Measurements from ENCODE around the gene SLU7. TPM values are rescaled to one million over a fixed set of nuclear protein-coding genes. Genes with fewer than 3 reads are reported as not detected.
A peak's percentile ranks its signal among the peaks of the same experiment; 100 is the strongest.

The SLU7 gene
- total and polyA plus RNA-seq, 9 of the 15 experiments (the other 6 are each of a cell fraction or from before 2014, with no cell fraction given): 42.1 to 65.7 (median 54.8) TPM

DNA sequence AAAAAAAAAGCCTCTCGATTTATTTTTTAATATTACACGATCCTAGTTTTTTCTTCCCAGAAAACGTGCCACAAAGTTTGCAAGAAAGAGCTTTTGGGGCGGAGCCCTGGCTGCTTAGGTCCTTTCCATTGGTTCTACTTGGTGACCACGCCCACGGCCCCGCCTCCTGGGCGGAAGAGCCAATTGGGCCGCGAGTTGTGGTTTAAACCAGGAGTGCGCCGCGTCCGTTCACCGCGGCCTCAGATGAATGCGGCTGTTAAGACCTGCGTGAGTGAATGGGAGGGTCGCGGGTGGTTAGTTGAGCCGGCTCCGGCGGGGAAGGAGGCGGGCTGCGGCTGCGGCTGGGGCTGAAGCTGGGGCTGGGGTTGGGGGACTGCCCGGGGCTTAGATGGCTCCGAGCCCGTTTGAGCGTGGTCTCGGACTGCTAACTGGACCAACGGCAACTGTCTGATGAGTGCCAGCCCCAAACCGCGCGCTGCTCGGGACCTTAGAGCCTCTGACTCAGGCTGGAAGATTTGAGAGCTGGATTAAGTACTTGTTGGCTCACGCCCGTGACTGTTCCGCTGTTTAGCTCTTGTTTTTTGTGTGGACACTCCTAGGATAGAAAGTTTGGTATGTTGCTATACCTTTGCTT lies 2.9 kb upstream of the SLU7 start, which contains the start of gene PTTG1:
TSS of gene PTTG1 (plus strand) at position 231 of the 634 bp plus-strand sequence. CDS start 458 bp downstream, outside the sequence.
- Histone ChIP-seq H3K9me1 (ENCODE audit: control insufficient read depth, insufficient read depth, low read length) (no peaks in the 10 kb centered on the region), H3K4me1 (replicated peaks in 1 of 2; ENCODE audit: control insufficient read depth in 2 of 2, insufficient read depth in 2 of 2, low read length in 2 of 2) (peaks cover 4 to 20% of the 10 kb centered on the region in 2 experiments; a peak in 4 of 5 replicates), H3K4me3 (peak within 1 kb of the TSS; percentile 60), H3K4me2 (ENCODE audit: insufficient read depth, low read length) (peak within 1 kb of the TSS; percentile 91), H2AFZ (ENCODE audit: low read depth, low read length) (peak within 1 kb of the TSS; percentile 80), H3K79me2 (ENCODE audit: control insufficient read depth, insufficient read depth, low read length) (peaks cover 64% of the 10 kb centered on the region), H4K20me1 (replicated peaks; ENCODE audit: control insufficient read depth, insufficient read depth, low read length) (no peaks in the 10 kb centered on the region), H3K9ac (ENCODE audit: insufficient read depth in 1 of 2, low read depth in 2 of 2, low read length in 2 of 2) (peak within 1 kb of the TSS; percentile 89 to 92), H3K36me3 (ENCODE audit: control insufficient read depth, insufficient read depth, low read length) (peaks cover 44% of the 10 kb centered on the region), H3K9me3 (replicated peaks; ENCODE audit: control insufficient read depth, insufficient read depth, low read depth, low read length) (no peaks in the 10 kb centered on the region), H3K27ac (ENCODE audit: extremely low read depth, low read depth, low read length) (peak within 1 kb of the TSS; percentile 90), H3K27me3 (ENCODE audit: control insufficient read depth in 2 of 2, insufficient read depth in 2 of 2, low read length in 2 of 2) (no peaks in the 10 kb centered on the region)
- ChIA-PET CTCF (ENCODE audit: low intra/inter-chr PET ratio) (interaction anchor here (0.5 kb wide), 1 partner anchor 16 kb away, joined by 4 read pairs; no protein-coding TSS in a partner anchor), POLR2A (interaction anchor here (0.6 to 2.3 kb wide), 12 partner anchors 14 to 974 kb away, joined by 3 to 12 read pairs (median 4); partner anchors contain the start of gene PWWP2A)
- intact Hi-C loops (cut with micrococcal nuclease): no loop called here
- ATAC-seq: peak; percentile 88
- FAIRE-seq: peak; percentile 92
- BruUV-seq (replicated peaks): TSS peak; percentile 48
- WGBS (ENCODE audit: insufficient coverage, low coverage, missing lambda C conversion rate): 0% methylated on average over 31 of the region's 39 CpGs
- in situ Hi-C loops (cut with MboI): no loop called here
- DNase-seq (ENCODE audit: extremely low read depth in 1 of 4, low spot score in 3 of 4): peak; percentile 89 to 99 (median 92)
- TF ChIP-seq, protein P1, sequence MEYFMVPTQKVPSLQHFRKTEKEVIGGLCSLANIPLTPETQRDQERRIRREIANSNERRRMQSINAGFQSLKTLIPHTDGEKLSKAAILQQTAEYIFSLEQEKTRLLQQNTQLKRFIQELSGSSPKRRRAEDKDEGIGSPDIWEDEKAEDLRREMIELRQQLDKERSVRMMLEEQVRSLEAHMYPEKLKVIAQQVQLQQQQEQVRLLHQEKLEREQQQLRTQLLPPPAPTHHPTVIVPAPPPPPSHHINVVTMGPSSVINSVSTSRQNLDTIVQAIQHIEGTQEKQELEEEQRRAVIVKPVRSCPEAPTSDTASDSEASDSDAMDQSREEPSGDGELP (CRISPR knock-in tag; IDR thresholded peaks at IDR 0.05; ENCODE audit: borderline replicate concordance): peak; percentile 82
- TF ChIP-seq GTF2A2 (tag; IDR thresholded peaks at IDR 0.05) (no peak), EP400 (IDR thresholded peaks at IDR 0.05) (peak; percentile 95), ZNF408 (CRISPR knock-in tag; IDR thresholded peaks at IDR 0.05; ENCODE audit: low read depth) (no peak), NFE2 (IDR thresholded peaks at IDR 0.05; ENCODE audit: low read depth) (0 out of 2 replicates have a peak, but pooled peaks have one; percentile 2), KDM5B (IDR thresholded peaks at IDR 0.05; ENCODE audit: insufficient replicate concordance, low read depth, low read length) (peak; percentile 90), CREB1 (IDR thresholded peaks at IDR 0.05) (peak; percentile 59), CREB1 (CRISPR knock-in tag; IDR thresholded peaks at IDR 0.05) (peak; percentile 58), RCOR1 (IDR thresholded peaks at IDR 0.05; ENCODE audit: borderline replicate concordance in 1 of 2, low read depth in 2 of 2, low read length in 2 of 2) (peak in 1 of 2 experiments; percentile 47; a peak in 1 of 4 replicates), LCOR (CRISPR knock-in tag; IDR thresholded peaks at IDR 0.05) (peak; percentile 71; the same call in 1 of the 2 replicates), TAF7 (tag; IDR thresholded peaks at IDR 0.05) (peak; percentile 29; the same call in 1 of the 2 replicates), SMAD2 (IDR thresholded peaks at IDR 0.05; ENCODE audit: low read depth, low read length) (no peak)
- TF ChIP-seq, protein P2, sequence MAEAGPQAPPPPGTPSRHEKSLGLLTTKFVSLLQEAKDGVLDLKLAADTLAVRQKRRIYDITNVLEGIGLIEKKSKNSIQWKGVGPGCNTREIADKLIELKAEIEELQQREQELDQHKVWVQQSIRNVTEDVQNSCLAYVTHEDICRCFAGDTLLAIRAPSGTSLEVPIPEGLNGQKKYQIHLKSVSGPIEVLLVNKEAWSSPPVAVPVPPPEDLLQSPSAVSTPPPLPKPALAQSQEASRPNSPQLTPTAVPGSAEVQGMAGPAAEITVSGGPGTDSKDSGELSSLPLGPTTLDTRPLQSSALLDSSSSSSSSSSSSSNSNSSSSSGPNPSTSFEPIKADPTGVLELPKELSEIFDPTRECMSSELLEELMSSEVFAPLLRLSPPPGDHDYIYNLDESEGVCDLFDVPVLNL (CRISPR knock-in tag; IDR thresholded peaks at IDR 0.05; ENCODE audit: low read depth): peak; percentile 93
- TF ChIP-seq, protein P3, sequence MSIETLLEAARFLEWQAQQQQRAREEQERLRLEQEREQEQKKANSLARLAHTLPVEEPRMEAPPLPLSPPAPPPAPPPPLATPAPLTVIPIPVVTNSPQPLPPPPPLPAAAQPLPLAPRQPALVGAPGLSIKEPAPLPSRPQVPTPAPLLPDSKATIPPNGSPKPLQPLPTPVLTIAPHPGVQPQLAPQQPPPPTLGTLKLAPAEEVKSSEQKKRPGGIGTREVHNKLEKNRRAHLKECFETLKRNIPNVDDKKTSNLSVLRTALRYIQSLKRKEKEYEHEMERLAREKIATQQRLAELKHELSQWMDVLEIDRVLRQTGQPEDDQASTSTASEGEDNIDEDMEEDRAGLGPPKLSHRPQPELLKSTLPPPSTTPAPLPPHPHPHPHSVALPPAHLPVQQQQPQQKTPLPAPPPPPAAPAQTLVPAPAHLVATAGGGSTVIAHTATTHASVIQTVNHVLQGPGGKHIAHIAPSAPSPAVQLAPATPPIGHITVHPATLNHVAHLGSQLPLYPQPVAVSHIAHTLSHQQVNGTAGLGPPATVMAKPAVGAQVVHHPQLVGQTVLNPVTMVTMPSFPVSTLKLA (conservative IDR thresholded peaks at IDR 0.05): peak; percentile 61 to 77
